Smooth muscle cell of the brain vasculature (primary cell): ENCODE measurements around the gene CITED1.
"Not testable (repeated sequence)": the region's sequence is repeated elsewhere in the genome, so short reads cannot be mapped to it uniquely, and the experiment has no call there.

ENCODE experiments used
- DNase-seq: peaks from one replicate; pipeline ENCODE4 v3.0.0-alpha.2; 2012; ENCODE audit warnings: low read depth, low spot score

Gene CITED1

DNA sequence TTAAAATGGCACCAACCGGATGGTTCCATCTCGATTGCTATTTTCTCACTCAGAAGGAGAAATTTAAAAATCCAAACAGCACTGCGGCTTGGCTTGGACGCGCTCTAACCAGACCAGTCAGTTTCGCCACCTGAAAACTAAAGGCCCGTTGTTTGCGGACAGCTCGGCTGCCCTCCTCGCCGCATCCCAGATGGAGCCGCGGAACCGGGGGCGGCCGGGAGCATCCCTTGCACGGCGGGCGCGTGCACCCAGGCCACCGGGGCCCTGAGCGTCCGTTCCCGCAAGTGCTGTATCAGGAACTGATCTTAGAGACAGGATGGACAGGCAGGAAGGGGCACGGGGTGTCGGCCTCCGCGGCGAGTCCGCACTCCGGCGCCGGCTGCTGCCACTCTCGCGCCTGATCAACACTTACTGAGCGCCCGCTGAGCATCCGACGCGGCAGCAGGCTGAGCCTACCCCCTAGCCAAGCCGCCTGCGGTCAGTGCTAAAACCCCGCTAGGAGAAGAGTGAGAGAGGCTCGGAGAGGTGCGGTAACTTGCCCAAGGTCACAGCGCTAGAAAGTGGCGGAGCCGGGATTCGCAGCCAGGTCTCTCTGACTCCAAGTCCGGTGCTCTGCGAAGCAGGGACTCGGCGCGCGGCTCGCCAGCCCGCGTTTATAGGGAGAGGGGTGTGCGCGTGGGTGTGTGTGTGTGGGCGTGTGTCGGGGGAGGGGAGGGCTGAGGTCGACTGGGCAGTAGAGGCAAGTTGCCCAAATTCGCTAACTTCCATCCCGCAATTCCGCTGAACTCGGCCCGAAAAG lies at the start of gene CITED1:
Gene CITED1, minus strand, starts transcription at position 629 of the 799 bp plus-strand sequence. CDS start 3,045 bp downstream, outside the sequence.
- no peak for DNase-seq

DNA sequence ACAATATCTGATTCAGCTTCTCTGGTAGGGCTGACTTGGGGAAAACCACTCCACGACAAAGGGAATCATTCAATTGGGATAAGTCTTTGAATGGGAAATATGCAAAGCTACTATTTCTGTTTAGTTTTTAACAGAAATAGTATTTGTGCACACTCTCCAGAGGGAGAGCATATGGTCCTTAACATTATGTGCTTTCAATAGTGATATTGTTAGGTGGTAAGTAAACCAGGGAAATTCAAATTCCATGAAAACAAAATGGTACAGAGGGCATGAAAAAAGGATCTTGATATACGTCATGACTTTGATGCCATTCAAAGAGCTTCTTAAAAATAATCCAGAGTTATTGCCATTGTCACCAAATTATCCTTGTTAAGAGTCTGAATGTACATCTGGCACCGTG lies 47.1 kb upstream of the CITED1 start:
- no peak for DNase-seq

DNA sequence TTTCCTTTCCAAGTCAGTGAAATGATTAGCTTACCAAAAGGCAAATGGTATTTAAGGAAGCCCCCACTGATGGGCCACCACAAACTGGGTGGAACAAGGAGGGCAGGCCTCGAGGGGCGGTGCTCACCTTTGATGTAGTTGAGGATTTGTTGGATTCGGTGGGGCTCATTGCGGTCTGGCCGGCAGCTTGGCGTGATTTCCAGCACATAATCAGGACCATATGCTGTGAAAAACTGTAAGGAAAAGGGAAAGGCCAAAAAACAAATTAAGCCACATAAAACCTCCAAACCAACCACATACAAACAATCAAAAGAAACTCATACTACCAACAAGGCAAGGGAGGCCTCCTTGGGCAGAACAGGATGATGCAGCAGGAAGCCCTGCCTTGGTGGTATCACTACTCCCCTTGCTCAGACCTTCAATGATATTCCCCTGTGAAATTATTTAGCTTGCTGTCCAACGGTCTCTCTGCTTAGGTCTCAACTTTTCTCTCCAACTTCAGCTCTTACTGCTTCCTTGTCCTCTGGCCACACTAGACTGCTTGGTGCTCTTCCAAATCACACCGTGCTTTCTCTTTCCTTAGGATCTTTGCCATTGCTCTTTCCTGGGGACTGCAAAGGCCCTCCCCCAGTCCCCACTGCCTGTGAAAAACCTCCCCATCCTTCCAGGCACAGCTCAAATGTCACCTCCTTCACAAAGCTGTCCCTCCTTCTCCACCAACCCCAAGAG lies 46.1 kb upstream of the CITED1 start:
- no peak for DNase-seq

GRCh38 chrX:72349190-72349589 lies 43.5 kb upstream of the CITED1 start:
- no peak for DNase-seq

GRCh38 chrX:72348247-72348979 lies 42.7 kb upstream of the CITED1 start:
- DNase-seq, result no peak

GRCh38 chrX:72347366-72347765 lies 41.7 kb upstream of the CITED1 start:
- DNase-seq, result no peak

DNA sequence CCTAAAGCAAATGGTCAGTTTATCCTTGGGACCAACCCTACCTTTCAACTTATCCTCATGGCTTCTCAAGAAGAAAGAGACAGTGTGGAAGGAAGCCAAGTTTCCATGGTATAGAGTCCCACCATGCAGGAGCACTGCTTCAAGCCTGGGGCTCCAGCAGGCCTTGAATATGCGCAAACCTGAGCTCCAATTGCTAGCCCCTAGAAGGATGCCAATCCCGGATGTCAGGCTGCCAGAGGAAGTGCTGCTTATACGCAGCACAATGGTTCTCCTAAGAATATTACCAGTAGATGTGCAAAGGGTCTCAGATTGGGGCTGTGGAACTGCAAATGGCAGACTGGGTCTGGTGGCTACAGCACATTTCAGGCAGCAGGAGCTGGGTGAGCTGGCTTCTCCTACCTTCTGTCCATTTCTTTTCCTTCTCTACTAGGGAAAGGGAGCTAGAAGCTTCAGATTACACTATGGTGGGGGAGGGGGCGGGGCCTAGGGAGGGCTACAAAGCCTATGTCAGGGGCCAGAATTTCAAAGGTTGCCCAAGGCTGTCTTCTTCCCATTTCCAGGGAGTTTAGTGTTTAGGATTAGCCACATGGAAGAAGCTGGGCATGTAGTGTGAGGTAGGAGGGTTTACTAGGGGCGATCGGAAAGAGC lies 40.7 kb upstream of the CITED1 start:
- no peak for DNase-seq

DNA sequence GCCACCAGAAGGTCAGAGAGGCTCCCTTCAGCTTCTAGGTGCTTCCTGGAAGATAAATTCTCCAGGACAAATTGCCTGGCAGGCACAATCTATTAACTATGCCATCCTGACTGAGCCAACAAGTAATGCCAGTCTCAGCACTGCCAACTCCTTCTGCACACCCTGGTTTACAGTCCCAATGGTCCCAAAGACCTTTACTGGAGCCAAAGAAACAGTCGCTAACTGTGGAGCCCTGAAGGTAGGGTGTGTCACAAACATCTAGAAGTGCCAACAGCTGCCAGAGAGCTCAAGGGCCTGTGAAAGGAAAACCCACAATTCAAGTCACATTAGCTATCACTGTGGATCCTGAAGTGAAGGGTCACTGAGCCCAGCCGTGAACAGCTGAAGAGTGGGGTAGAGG lies 34.9 kb upstream of the CITED1 start:
- DNase-seq, result no peak

DNA sequence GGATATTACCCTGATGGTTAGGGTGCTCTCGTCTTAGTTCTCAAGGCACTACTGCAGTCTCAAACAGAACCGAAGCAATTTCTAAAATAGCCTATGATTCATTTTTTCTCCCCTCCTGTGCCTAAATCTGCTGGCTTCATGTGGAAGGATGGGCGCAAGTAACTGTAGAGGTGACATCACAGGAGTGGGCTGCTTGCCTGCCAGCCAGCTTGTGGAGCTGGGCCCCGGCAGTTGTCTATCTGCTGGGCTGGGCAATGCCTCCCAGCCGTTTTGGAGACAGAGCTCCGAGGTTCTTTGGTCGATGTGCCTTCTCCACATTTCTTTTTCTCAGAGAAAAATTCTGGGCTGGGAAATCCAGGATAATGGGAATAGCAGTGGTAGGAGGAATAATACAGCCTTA lies 34.3 kb upstream of the CITED1 start:
- DNase-seq, result no peak

- DNase-seq, result no peak
Observed at GRCh38 chrX:72330131-72330530, 24.4 kb upstream of the CITED1 start.

GRCh38 chrX:72326605-72327300 lies 21.0 kb upstream of the CITED1 start:
- DNase-seq, result no peak

DNA sequence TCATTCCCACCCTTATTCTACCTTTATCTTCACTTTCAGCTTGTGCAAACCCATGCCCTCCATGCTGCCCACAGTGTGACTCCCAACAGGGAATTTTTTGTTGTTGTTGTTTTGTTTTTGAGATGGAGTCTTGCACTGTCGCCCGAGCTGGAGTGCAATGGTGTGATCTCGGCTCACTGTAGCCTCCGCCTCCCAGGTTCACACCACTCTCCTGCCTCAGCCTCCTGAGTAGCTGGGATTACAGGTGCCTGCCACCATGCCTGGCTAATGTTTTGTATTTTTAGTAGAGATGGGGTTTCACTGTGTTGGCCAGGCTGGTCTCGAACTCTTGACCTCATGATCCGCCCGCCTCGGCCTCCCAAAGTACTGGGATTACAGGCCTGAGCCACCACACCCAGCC lies 13.9 kb upstream of the CITED1 start:
- not testable (repeated sequence) for DNase-seq

GRCh38 chrX:72317139-72317538 lies 11.4 kb upstream of the CITED1 start:
- DNase-seq, result no peak

DNA sequence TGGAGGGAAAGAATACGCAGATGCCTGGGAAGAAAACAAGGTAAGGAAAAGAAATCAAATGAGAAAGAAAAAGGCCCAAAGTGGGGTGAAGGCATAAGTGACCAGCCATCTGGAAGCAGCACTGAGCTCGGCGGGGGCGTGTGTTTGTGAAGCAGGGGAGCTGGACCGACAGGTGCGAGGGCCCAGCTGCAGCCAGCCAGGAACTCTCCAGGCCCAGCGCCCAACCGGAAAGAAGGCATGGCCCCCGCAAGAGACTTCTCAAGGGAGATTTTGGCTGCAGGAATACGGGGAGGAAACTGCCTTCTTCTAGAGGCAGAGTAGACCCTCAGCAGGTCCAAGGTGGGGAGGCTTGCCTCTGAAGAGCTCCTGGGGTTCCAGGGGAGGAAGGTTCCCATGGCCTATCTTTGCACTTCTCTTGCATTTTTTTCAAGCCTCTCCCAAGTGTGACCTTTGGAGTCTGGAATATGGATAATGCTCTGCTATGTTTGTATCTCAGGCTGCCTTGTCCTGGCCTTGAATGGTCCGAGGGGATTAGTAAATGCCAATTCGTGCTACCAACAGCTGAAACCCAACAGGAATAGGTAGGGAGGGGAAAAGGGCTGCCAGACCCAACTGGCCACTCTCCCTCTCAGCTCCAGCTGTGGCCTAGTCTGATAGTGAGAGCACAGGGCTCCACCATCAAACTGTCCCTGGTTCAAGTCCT lies 10.8 kb upstream of the CITED1 start:
- no peak for DNase-seq

- no peak for DNase-seq
Observed at GRCh38 chrX:72314881-72315280, 9.2 kb upstream of the CITED1 start.

- no peak for DNase-seq
Observed at GRCh38 chrX:72313707-72314641, 8.3 kb upstream of the CITED1 start.

- no peak for DNase-seq
Observed at GRCh38 chrX:72312311-72312940, 6.7 kb upstream of the CITED1 start.

GRCh38 chrX:72309297-72310071 lies 3.8 kb upstream of the CITED1 start:
- DNase-seq, result no peak
